ENCODE measurements around the gene HS3ST4. TPM values are rescaled to one million over a fixed set of nuclear protein-coding genes. Genes with fewer than 3 reads are reported as not detected.

HS3ST4 gene
- total RNA-seq, 4 donors from 2014 or later = 0.15 to 4.6 (median 0.37) TPM

GRCh38 chr16:26178298-26178697, 486.5 kb downstream of the HS3ST4 start:
- 65 to 71% methylated on average over 6 of the region's 6 CpGs for WGBS, 2 donors
- no peak for DNase-seq
- no peak for TF ChIP-seq POLR2A (IDR thresholded peaks at IDR 0.05)
- TF ChIP-seq, protein P1, sequence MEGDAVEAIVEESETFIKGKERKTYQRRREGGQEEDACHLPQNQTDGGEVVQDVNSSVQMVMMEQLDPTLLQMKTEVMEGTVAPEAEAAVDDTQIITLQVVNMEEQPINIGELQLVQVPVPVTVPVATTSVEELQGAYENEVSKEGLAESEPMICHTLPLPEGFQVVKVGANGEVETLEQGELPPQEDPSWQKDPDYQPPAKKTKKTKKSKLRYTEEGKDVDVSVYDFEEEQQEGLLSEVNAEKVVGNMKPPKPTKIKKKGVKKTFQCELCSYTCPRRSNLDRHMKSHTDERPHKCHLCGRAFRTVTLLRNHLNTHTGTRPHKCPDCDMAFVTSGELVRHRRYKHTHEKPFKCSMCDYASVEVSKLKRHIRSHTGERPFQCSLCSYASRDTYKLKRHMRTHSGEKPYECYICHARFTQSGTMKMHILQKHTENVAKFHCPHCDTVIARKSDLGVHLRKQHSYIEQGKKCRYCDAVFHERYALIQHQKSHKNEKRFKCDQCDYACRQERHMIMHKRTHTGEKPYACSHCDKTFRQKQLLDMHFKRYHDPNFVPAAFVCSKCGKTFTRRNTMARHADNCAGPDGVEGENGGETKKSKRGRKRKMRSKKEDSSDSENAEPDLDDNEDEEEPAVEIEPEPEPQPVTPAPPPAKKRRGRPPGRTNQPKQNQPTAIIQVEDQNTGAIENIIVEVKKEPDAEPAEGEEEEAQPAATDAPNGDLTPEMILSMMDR (IDR thresholded peaks at IDR 0.05) = no peak
- H3K36me3 ChIP-seq = no peaks in the 10 kb centered on the region
- intact Hi-C loops (cut with DNase I) = no loop called here
- no peaks in the 10 kb centered on the region for H3K27me3 ChIP-seq
- H3K9me3 ChIP-seq = no peaks in the 10 kb centered on the region
- H3K27ac ChIP-seq = no peak overlapping the region
- no peaks in the 10 kb centered on the region for H3K4me1 ChIP-seq
- no peak overlapping the region for H3K4me3 ChIP-seq

GRCh38 chr16:26186091-26186615, 494.4 kb downstream of the HS3ST4 start:
- H3K27me3 ChIP-seq = peaks cover 0 to 4% (median 0%) of the 10 kb centered on the region in 4 donors
- H3K27ac ChIP-seq = no peak overlapping the region
- intact Hi-C loops (cut with DNase I) = no loop called here
- H3K36me3 ChIP-seq = no peaks in the 10 kb centered on the region
- DNase-seq = no peak
- H3K4me3 ChIP-seq = no peak overlapping the region
- 57 to 69% methylated on average over 1 of the region's 1 CpG for WGBS, 2 donors
- no peaks in the 10 kb centered on the region for H3K4me1 ChIP-seq
- TF ChIP-seq, protein P1 (IDR thresholded peaks at IDR 0.05) = no peak
- TF ChIP-seq POLR2A (IDR thresholded peaks at IDR 0.05) = no peak
- no peaks in the 10 kb centered on the region for H3K9me3 ChIP-seq

Small RNA genes within 50 kb of the gene (small RNA-seq; reads per million reads assigned to genes)
- gene HMGN2P3 (0 reads per million in 4 donors), gene MIR548W (0 reads per million in 4 donors), gene RNA5SP405 (0 reads per million in 4 donors)

All from esophagus squamous epithelium (tissue), 5 donors.